ENCODE measurements around the gene XCR1.
"Not testable (repeated sequence)": the region's sequence is repeated elsewhere in the genome, so short reads cannot be mapped to it uniquely, and the experiment has no call there.

Gene XCR1, protein sequence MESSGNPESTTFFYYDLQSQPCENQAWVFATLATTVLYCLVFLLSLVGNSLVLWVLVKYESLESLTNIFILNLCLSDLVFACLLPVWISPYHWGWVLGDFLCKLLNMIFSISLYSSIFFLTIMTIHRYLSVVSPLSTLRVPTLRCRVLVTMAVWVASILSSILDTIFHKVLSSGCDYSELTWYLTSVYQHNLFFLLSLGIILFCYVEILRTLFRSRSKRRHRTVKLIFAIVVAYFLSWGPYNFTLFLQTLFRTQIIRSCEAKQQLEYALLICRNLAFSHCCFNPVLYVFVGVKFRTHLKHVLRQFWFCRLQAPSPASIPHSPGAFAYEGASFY

DNA sequence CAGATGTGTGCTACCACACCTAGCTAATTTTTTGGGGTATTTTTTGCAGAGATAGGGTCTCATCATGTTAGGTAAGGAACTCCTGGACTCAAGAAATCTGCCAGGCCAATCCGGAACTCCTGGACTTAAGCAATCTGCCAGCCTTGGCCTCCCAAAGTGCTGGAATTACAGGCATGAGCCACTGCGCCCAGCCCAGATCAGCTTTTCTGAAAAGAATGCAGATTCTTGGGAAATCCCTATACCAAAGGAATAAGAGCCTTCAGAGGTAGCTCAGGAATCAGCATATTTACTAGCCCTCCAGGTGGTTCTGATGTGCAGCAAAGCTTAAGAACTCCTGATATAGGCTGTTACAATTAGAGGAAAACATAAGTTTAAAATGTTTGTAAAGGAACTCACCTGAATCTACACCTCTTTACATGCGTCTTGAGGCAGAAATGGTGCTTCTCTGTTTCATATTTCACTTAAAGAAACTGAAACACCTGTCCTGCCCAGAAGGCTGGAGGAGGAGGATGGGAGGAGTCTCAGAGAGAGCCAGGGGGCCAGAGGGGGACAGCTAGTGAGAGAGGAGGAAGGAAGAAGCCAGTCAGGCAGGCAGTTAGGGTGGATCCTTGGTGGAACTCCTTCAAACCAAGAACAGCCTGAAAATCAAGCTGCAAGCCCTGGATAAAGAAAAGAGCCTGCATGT lies at the start of gene XCR1:
Gene XCR1, minus strand, starts transcription at position 463 of the 685 bp plus-strand sequence. CDS start 5,536 bp downstream, outside the sequence.
- no peak for DNase-seq (ENCODE audit: low spot score)

DNA sequence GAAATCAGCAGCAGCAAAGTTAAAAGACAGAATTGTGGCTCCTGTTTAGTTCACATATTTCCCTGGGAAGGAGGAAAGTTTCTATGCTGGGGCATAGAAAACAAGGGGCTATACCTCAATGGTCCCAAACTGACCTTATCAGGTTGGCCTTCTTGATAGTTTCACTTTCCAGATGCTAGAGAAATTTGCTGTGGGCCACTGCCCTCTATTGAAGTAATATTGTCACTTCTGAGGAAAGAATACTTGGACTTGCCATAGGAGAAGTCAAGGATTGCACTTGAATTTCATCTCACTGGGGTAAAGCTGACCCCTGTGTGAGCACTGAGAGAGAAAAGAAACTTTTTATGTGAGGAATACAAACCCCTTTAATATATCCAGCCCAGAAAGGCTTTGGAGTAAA lies 49.3 kb upstream of the XCR1 start:
- DNase-seq (ENCODE audit: low spot score), result no peak

DNA sequence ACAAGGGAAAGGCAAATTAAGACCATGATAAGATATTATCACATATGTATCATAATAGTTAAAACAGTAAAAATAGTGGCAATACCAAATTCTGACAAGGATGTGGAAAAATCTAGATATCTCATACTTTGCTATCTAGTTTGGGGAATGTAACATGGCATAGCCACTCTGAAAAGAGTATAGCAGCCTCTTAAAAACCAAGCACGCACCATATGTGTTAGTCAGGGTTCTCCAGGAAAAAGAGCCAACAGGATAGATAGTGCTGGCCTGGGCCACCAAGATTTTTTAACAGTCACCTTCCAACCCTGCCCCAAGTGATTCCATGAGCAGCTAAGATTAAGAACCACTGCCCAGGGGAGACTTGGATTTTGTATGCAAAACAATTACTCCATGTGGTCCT lies 48.5 kb upstream of the XCR1 start:
- no peak for DNase-seq (ENCODE audit: low spot score)

DNA sequence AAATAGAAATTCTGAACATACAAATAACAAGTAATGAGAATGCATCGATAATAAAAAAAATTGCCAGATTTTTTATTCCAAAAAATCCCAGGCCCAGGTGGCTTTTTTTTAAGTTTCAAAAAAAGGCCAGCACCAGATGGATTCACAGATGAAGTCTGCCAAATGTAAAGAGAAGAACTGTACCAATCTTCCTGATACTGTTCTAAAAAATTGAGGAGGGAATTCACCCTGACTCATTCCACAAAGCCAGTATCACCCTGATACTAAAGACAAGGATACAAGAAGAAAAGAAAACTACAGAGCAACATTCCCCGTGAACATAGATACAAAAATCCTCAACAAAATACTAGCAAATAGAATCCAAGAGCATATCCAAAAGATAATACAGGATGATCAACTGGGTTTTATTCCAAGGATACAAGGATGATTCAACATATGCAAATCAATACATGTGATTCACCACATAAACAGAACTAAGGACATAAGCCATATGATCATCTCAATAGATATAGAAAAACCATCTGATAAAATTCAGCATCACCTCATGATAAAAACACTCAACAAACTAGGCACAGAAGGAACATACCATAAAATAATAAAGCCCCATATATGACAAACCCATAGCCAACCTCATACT lies 44.1 kb upstream of the XCR1 start:
- no peak for DNase-seq (ENCODE audit: low spot score)

DNA sequence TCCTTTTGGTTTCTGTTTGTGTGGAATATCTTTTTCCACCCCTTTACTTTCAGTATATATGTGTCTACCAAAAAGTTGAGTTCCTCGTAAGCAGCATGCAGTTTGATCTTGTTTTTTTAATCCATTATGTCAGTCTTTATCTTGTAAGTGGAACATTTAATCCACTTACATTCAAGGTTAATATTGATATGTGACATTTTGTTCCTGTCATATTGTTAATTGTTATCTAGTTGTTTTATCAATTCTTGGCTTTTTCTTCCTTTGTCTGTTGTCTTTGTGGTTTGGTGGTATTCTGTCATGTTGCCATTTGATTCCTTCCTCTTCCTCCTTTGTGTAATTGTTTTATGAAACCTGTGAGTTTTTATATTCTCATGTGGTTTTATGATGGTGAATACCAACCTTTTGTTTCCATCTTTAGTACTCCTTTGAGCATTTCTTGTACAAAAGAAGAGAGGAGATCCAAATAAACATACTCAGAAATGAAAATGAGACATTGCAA lies 43.4 kb upstream of the XCR1 start:
- DNase-seq (ENCODE audit: low spot score), result no peak

DNA sequence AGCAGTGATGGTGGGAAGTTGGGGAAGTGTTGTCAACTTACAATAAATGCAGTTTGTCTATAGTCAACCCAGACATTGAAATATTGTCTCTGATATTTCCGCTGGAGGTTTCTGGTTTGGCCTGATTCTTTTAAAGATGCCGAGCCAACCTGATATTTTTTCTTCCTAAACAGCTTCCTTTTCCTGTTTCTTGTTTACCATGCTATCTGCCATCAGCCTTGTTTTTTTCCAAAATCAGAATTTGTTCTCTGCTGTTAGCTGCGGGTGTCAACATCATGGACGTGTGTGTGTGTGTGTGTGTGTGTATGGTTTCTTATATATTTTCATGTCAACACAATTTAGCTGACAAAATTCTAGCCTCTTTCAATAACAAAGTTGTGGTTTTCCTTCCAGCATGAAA lies 41.2 kb upstream of the XCR1 start:
- DNase-seq (ENCODE audit: low spot score), result no peak

DNA sequence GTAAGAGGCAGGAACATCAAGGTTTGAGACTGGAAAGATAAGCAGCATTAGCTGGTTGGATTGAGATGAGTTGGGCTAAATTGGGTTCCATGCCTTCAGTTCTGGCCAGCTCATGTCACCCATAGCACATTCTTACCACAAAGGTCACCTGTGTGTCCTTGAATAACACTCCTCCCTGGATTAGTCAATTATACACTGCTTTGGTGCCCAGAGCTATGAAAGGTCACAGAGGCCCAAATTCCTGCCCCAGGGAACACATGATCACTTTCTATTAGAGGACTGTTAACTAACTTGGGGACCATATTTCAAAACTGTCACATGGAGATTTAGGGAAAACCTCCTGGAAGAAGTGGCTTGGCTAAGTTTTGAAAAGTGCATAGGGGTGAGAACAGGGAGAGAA lies 40.1 kb upstream of the XCR1 start:
- DNase-seq (ENCODE audit: low spot score), result no peak

DNA sequence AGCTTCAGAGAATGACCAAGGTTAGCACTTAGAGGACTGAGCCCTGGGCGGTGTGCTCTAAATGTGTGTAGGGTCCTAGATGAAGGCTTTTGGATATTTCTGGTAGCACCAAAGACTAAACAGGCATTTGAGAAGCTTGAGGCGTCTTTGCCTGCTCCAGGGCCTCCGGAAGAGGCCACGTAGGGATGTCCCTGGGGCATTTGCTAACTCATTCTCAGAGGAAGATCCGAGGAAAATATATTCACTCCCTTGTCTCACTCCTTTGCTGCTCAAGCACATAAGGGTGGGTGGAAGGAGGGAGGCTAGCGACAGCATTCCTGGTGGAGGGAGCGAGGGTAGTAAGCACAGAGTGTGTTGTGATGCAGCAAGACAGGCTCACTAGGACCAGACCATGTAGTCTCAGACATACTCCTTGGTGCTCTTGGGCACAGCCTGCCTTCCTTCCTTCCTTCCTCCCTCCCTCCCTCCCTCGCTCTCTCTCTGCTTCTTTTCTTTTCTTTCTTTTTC lies 38.5 kb upstream of the XCR1 start:
- no peak for DNase-seq (ENCODE audit: low spot score)

DNA sequence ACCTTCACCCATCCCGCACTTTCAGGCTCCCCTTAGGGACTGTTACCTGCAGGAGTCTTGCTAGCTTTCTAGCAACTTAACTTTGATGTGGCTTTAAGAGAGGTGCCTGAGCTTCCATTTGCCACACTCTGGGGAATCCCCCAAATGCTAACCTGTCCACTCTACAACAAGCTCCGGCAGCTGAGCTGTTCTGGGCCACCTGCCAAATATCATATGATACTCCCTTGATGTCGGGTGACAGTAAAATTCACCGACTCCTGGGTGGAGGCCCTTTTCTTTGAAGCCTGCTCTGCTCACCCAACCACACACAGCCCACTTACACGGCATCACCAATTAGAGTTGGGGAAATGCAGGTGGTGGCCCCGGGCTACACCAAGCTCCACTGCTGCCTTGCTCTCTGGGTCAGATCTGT lies 38.0 kb upstream of the XCR1 start:
- DNase-seq (ENCODE audit: low spot score), result no peak

DNA sequence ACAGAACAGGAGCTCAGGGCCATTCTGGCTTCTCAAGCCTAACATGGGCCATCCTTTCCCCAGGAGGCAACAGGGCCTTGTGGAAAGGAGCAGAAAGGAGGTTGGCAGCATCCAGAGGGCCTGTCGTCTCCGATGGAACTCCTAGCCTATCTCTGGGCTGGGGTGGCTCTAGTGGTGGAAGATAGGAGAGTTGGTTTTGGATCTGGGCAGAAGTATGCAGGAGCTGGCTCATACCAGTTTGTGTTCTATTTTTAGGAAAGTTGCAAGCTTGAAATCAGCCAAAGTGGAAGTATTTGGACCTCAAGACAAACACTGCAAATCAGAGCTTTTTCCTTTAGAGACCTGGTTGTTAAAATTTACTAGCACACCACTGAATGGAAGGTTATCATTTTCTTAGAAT lies 35.4 kb upstream of the XCR1 start:
- DNase-seq (ENCODE audit: low spot score), result peak; percentile 16

DNA sequence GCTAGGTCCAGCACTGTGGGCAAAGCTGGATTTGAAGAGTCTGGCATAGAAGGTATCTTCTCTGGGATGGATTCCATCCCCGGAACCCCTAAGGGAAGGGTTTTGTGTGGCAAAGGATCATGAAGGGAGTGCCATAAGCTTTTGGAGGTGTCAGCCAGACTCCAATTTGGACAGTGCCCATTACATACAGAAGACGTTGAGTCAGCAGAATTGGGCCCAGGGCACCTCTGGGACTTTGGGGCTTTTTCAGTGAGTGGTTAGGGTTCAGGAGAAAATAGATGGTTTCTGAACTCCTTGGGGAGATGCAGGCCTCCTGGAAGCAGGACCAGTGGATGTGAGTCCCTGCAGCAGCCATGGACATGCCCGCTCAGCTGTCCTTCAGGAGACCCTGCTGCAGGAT lies 34.6 kb upstream of the XCR1 start:
- no peak for DNase-seq (ENCODE audit: low spot score)

DNA sequence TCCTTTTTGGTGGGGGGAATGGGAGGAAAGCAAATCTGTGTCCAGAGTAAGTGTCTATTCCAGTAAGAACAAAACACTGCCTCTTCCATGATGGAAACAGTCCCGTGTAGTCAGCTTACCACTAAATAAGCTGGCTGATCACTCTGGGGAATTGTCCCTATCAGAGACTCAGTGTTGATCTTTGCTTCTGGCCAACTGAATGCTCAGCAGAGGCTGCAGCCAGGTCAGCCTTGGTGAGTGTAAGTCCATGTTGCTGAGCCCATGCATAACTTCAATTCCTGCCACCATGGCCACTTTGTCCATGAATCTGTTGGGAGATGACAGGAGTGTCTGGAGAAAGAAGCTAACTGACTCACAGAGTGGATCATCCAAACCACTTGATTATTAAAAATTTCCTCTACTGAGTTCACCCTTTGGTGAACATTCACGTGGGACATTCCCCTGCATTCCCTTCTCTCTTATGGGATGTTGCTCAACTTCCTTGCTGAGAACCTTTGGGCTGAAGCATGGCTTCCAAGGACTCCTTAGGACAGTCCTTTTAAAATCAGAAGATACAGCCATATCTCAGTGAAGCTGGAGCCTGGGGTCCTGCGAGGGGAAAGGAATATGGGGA lies 33.9 kb upstream of the XCR1 start:
- DNase-seq (ENCODE audit: low spot score), result no peak

DNA sequence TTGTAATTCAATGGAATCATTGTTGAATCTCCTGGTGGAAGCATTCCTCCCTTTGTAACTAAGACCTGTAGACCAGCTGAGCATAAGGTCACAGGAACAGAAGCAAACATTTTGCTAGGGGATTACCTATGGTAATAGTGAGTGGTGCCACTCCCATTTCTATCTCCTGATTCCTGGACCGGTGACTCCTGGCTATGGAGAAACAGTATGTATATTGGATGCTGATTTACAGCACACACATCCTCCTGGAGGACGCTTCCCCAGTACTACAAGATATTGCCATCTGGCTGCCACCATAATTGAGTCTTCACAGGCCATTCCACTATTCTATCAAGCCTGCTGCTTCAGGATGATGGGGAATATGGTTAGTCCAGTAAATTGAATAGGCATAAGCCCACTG lies 33.3 kb upstream of the XCR1 start:
- DNase-seq (ENCODE audit: low spot score), result no peak

DNA sequence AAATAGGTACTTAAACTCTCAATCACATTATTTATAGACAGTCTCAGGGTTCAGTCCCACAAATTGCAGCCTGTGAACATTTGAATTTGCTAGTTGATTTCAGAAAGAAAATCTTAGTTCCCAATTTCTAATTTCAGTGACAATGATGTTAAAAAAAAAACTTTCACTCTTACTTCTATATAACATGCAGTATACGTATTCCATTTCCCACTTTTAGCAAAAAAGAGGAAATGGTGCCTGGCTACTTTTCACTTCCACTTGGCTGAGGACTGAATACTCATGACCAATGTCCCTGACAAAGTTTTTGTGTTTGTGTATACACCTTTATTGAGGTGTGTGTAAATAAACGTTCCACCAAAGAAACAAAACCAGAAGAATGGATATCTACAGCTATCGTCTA lies 32.1 kb upstream of the XCR1 start:
- no peak for DNase-seq (ENCODE audit: low spot score)

DNA sequence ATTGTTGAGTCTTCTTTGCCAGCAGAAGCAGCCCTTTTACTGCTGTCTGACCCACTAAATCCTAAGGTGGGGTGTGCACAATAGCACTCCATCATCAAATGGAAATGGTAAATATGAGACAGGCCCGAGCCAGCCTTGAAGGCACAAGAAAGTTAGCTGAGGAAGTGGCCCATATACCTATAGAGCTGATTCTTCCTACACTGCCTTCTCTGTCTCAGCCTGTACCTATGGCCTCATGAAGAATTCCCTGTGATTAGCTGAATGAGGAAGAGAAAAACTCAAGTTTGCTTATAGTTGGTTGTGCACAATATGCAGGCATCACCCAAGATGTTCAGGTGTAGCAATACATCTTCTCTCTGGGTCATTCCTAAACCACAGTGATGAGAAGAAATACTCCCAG lies 31.7 kb upstream of the XCR1 start:
- no peak for DNase-seq (ENCODE audit: low spot score)

DNA sequence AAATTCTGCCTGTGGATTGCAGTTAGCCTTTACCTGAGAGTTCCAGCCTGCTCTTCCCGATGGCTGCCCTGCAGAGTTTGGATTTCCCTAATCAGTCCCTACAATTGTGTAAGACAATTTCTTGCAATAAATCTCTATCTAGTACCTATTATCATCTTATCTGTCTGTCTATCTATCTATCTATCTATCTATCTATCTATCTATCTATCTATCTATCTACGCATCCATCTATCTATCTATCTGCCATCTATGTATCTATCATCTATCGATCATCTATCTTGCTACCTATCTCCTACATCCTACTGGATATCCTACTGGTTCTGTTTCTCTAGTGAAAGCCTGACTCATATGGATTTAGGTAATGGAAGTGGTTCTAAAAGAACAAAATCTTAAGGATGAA lies 30.4 kb upstream of the XCR1 start:
- no peak for DNase-seq (ENCODE audit: low spot score)

DNA sequence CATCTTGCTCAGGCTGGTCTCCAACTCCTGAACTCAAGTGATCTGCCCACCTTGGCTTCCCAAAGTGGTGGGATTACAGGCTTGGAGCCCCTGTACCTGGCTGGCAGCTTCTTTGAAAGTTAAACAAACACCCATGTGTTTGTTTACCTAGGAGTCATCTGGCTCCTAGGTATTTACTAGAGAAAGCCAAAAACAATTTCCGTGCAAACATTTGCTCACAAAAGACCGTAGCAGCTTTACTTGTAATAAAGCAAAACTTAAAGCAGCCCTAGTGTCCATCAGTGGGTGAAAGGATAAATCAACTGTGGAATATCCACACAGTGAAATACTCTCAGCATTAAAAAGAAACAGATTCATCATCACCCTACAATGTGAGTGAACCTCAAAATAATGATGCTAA lies 29.4 kb upstream of the XCR1 start:
- no peak for DNase-seq (ENCODE audit: low spot score)

DNA sequence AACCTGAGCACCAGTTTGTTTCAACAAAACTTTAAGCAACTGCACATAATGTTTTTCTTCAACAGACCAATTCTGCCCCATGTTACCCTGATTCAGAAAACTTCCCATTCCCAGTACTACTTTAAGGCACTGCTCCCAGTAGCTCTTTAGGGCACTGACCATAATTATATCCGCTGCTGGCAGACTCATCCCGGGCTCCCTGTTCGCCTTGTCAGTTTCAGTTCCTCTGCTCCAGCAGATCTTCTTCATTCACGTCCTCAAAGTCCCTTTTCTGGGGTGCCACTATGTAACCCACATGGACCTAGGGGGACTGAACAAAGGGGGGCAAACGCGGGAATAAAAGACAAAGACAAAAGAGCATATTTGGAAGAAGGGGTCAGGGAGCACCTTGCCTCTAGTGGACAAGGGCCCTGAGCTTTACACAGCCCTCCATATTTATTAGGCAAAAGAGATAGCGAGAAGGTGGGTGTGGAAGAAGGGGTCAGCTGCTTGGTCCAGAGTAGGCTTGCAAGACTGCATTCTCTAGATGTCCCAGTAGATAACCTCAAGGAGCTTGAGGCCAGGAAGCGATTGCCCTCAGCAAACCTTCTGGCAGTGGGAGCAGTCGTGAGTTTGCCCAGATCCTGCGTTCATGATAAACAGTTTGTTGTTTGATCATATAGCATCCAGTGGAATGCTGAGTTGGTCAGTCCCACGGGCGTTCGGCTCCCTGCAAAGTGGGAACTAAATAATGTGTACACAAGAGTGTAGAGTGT lies 26.7 kb upstream of the XCR1 start:
- DNase-seq (ENCODE audit: low spot score), result not testable (repeated sequence)

DNA sequence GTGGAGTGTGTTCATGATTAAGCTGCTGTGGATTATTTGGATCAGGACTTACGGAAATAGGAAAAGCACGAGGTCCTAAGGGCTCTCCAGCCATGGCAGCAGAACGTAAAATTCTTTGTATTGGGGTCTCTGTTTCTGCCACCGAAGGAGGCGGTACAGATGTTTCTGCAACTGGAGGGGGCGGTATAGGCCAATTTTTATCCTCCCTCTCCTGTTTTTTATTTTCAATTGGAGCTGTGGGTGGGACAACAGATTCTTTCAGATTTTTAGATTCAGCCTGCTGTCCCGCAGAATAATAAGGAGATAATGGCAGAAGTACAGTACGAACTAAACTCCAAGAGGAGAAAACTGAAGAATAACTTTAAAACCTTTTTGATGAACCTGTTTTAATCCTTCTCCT lies 26.0 kb upstream of the XCR1 start:
- not testable (repeated sequence) for DNase-seq (ENCODE audit: low spot score)

DNA sequence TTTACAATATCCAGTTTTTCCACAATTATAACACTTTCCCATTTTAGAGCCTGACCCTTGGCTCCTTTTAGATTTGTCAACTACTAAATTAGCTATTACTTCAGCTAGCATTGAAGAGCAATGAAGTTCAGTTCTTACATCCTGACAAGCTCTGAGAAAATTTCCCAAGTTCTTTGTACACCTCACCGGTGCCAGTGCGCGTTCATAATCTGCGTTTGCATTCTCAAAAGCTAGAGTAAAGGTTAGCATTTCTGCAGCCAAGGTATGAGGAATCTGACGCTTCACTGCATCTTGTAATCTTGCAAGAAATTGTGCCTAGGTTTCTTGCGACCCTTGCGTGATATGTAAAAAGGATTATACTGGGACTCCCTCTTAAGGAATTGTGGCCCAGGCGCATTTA lies 25.2 kb upstream of the XCR1 start:
- DNase-seq (ENCODE audit: low spot score), result no peak

DNA sequence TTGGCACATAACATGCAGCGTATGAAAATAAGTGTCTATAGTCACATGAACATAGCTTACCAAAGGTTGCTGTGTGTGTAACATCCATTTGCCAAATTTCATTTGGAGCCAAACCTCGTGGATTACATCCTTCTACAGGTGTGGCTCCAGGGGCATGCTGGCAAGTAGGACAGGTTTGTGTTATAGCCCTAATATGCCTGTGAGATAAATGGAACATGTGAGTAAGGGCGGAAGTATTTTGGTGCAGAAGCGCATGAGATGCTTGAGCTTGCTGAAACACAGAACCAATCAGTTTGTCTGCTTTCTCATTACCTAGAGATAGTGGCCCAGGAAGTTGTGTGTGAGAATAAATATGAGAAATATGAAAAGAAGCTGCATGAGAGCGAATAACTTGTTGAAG lies 21.8 kb upstream of the XCR1 start:
- DNase-seq (ENCODE audit: low spot score), result no peak

DNA sequence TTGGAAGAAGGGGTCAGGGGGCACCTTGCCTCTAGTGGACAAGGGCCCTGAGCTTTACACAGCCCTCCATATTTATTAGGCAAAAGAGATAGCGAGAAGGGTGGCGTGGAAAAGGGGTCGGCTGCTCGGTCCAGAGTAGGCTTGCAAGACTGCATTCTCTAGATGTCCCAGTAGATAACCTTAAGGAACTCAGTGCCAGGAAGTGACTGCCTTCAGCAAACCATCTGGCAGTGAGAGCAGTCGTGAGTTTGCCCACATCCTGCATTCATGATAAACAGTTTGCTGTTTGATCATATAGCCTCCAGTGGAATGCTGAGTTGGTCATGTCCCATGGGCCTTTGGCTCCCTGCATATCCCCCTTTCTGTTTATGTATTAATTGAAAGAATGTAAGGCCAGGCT lies 18.9 kb upstream of the XCR1 start:
- DNase-seq (ENCODE audit: low spot score), result not testable (repeated sequence)

All from GM03348 (cell line).